HG03354 (cell line): ENCODE measurements around the gene PSG7.
"Not testable (repeated sequence)": the region's sequence is repeated elsewhere in the genome, so short reads cannot be mapped to it uniquely, and the experiment has no call there.

ENCODE experiments used
- ATAC-seq: cut with Tn5 transposase; IDR thresholded peaks from one replicate; pipeline ENCODE4 v1.9.1; 2021; ENCODE audit warnings: mild to moderate bottlenecking; ENCODE audit not compliant: unreplicated experiment, poor library complexity, severe bottlenecking

PSG7 gene

GRCh38 chr19:42874901-42875813 lies 61.9 kb downstream of the PSG7 start:
- ATAC-seq = not testable (repeated sequence)

GRCh38 chr19:42874136-42874535 lies 62.9 kb downstream of the PSG7 start:
- ATAC-seq = not testable (repeated sequence)
